B cell (primary cell): ENCODE results near the gene VCPKMT. TPM values are rescaled to one million over a fixed set of nuclear protein-coding genes. Genes with fewer than 3 reads are reported as not detected.

ENCODE experiments used
- ATAC-seq: fragments of 200-7000 bp; cut with Tn5 transposase; one replicate; pipeline ENCODE4 v1.10.0; 2021; ENCODE audit warnings: low read depth, mild to moderate bottlenecking, moderate number of reproducible peaks, moderate library complexity
- CTCF ChIA-PET: fragments of 350-600 bp; sonication (Branson Sonifier 250); formaldehyde crosslinking; loops from one replicate; lab custom pipeline; 2021; ENCODE audit warnings: antibody characterized with exemption, inconsistent platforms; lab: Charles Lee
- POLR2A ChIA-PET: fragments of 350-600 bp; sonication (Branson Sonifier 250); formaldehyde crosslinking; loops from one replicate; lab custom pipeline; 2021; ENCODE audit warnings: antibody characterized with exemption; lab: Charles Lee
- DNase-seq: peaks from one replicate; pipeline ENCODE4 v3.0.0; 2013
- H2AFZ ChIP-seq: 2 replicates; pipeline ENCODE4 v1.6.1; 2012; ENCODE audit warnings: mild to moderate bottlenecking, low read depth, low read length; ENCODE audit not compliant: insufficient read depth, poor library complexity, severe bottlenecking
- H3K27ac ChIP-seq, 2 donors: 1 replicate in 1 of 2; 2 replicates in 1 of 2; pipeline ENCODE4 v1.5.1; 2012 to 2013; ENCODE audit warnings: low read length in 2 of 2, mild to moderate bottlenecking in 2 of 2, moderate library complexity in 1 of 2
- H3K27me3 ChIP-seq, 4 experiments: fragments of 200-600 bp in 1 of 4; sonication (generic) in 1 of 4; replicated peaks in 1 of 4; 1 replicate in 2 of 4; 2 replicates in 2 of 4; pipeline versions ENCODE4 v1.6.1 to v1.7.0; 2013 to 2016; ENCODE audit warnings: low read length in 3 of 4, mild to moderate bottlenecking in 2 of 4, mixed read lengths in 1 of 4, moderate library complexity in 1 of 4; ENCODE audit not compliant: insufficient read depth in 4 of 4, control insufficient read depth in 3 of 4; ENCODE audit errors: control extremely low read depth in 1 of 4
- H3K36me3 ChIP-seq, 2 experiments: replicated peaks in 1 of 2; 1 replicate in 1 of 2; 2 replicates in 1 of 2; pipeline versions ENCODE4 v1.6.1 to v1.7.1; 2013; ENCODE audit warnings: low read length in 1 of 2; ENCODE audit not compliant: insufficient read depth in 2 of 2, control insufficient read depth in 1 of 2; ENCODE audit errors: control extremely low read depth in 1 of 2, extremely low read depth in 1 of 2
- H3K4me1 ChIP-seq, 2 donors: fragments of 200-600 bp in 1 of 2; sonication (generic) in 1 of 2; 1 replicate in 1 of 2; 2 replicates in 1 of 2; pipeline versions ENCODE4 v1.5.1 to v1.6.1; 2013 to 2017; ENCODE audit warnings: low read length in 2 of 2; ENCODE audit not compliant: control insufficient read depth in 2 of 2, insufficient read depth in 2 of 2
- H3K4me2 ChIP-seq: replicated peaks from 2 replicates; pipeline ENCODE3; 2012; ENCODE audit warnings: mild to moderate bottlenecking, low read depth, low read length; ENCODE audit not compliant: poor library complexity, severe bottlenecking
- H3K4me3 ChIP-seq, 5 experiments: fragments of 200-600 bp in 1 of 5; sonication (generic) in 1 of 5; 1 replicate in 3 of 5; 2 replicates in 2 of 5; pipeline versions ENCODE4 v1.5.1 to v1.7.0; 2011 to 2016; ENCODE audit warnings: low read length in 4 of 5, mild to moderate bottlenecking in 4 of 5, low read depth in 2 of 5, control low read depth in 1 of 5, moderate library complexity in 1 of 5; ENCODE audit not compliant: insufficient read depth in 1 of 5; ENCODE audit errors: control extremely low read depth in 1 of 5, extremely low read depth in 1 of 5
- H3K79me2 ChIP-seq: fragments of 200-600 bp; sonication (generic); one replicate; pipeline ENCODE4 v1.6.0; 2016; ENCODE audit warnings: low read length; ENCODE audit not compliant: control insufficient read depth, insufficient read depth
- H3K9ac ChIP-seq: fragments of 200-600 bp; sonication (generic); 2 replicates; pipeline ENCODE4 v1.6.1; 2017; ENCODE audit warnings: mild to moderate bottlenecking, low read length, moderate library complexity
- H3K9me3 ChIP-seq, 3 donors: one replicate each; pipeline versions ENCODE4 v1.6.1 to v1.7.1; 2013; ENCODE audit warnings: low read length in 2 of 3; ENCODE audit not compliant: control insufficient read depth in 2 of 3, insufficient read depth in 1 of 3; ENCODE audit errors: control extremely low read depth in 1 of 3
- H4K20me1 ChIP-seq: 2 replicates; pipeline ENCODE4 v1.6.0; 2012; ENCODE audit warnings: mild to moderate bottlenecking, low read length; ENCODE audit not compliant: insufficient read depth, control insufficient read depth, poor library complexity, severe bottlenecking
- H3K27ac Mint-ChIP-seq: one replicate; pipeline ENCODE4 v1.8.0; 2021; ENCODE audit warnings: mixed read lengths
- H3K27me3 Mint-ChIP-seq: one replicate; pipeline ENCODE4 v1.8.0; 2021; ENCODE audit warnings: mixed read lengths
- H3K4me1 Mint-ChIP-seq: one replicate; pipeline ENCODE4 v1.8.0; 2021; ENCODE audit warnings: mixed read lengths
- H3K4me3 Mint-ChIP-seq: one replicate; pipeline ENCODE4 v1.8.0; 2021; ENCODE audit warnings: mixed read lengths
- H3K9me3 Mint-ChIP-seq: one replicate; pipeline ENCODE4 v1.8.0; 2022; ENCODE audit warnings: mixed read lengths; ENCODE audit not compliant: insufficient read depth
- EZH2 ChIP-seq: IDR thresholded peaks from 2 replicates; pipeline ENCODE4 v1.6.1; 2012; ENCODE audit warnings: borderline replicate concordance, low read depth, mild to moderate bottlenecking, moderate library complexity, low read length; ENCODE audit not compliant: insufficient read depth, poor library complexity, severe bottlenecking
- WGBS: methylation state at CpG from one replicate; pipeline ENCODE4 v1.1.5; 2013; ENCODE audit warnings: missing lambda C conversion rate; ENCODE audit not compliant: insufficient coverage; 5-methylcytosine and 5-hydroxymethylcytosine counted together
- intact Hi-C: fragments of 100-400 bp; cut with micrococcal nuclease; formaldehyde crosslinking; loops from one replicate; pipeline ENCODE4 v1.10.0; 2022
- polyA plus RNA-seq: library from polyadenylated mRNA; depleted of rRNA; stranded (reverse); fragments of >200 nt; gene quantifications from 2 replicates; pipeline ENCODE4 v1.2.3, GENCODE V29; 2012
- total RNA-seq, 2 donors: library from RNA; stranded (reverse); fragments of 120-200 nt in 1 of 2; gene quantifications; 1 replicate in 1 of 2; 2 replicates in 1 of 2; pipeline versions ENCODE4 v1.2.3 to v1.2.4, GENCODE V29; 2013 to 2022
- TF ChIP-seq, protein P1 (sequence below): fragments of 200-600 bp; IDR thresholded peaks from one replicate; pipeline ENCODE4 v1.8.0; 2022; ENCODE audit warnings: antibody characterized with exemption, mild to moderate bottlenecking

VCPKMT gene
- total and polyA plus RNA-seq, 2 donors (not counting 1 experiment from before 2014, with no cell fraction given), result 27.1 to 40.3 TPM

DNA sequence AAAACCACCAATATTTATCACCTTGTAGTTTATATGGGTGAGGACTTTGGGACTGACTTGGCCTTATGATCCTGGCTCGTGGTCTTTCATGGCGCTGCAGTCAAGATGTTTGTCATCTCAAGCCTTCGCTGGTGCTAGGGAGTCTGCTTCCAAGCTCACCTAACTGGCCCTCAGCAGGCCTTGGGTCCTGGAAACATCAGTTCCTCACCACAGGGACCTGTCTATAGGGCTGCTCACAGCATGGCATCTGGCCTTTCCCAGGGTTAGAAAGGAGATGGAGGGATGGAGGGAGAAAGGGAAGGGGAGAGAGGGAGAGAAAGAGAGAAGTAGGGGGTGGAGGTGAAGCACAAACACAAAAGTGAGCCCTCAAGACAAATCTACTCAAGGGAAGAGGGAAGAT is 31.7 kb downstream of the VCPKMT start:
- no peak for DNase-seq
- Histone ChIP-seq H3K27me3 (no peaks in the 10 kb centered on the region), H4K20me1 (no peaks in the 10 kb centered on the region), H3K9ac (no peak overlapping the region), H3K27ac (peak overlapping the region; percentile 95 to 100), H3K4me1 (peaks cover 86 to 91% of the 10 kb centered on the region in 2 donors), H3K4me2 (peak overlapping the region; percentile 68), H3K36me3 (peaks cover 0 to 12% of the 10 kb centered on the region in 2 experiments), H3K79me2 (peaks cover 42% of the 10 kb centered on the region), H2AFZ (no peak overlapping the region), H3K4me3 (no peak overlapping the region), H3K9me3 (no peaks in the 10 kb centered on the region)
- intact Hi-C loops, result loop anchor here (1.0 to 2.0 kb wide), 5 partner anchors 12 to 222 kb away; no protein-coding TSS in a partner anchor
- peak overlapping the region; percentile 96 for H3K27ac Mint-ChIP-seq
- H3K4me1 Mint-ChIP-seq, result peaks cover 80% of the 10 kb centered on the region
- H3K27me3 Mint-ChIP-seq, result no peaks in the 10 kb centered on the region
- 100% methylated on average over 1 of the region's 3 CpGs for WGBS
- H3K9me3 Mint-ChIP-seq, result no peaks in the 10 kb centered on the region
- TF ChIP-seq, protein P1, sequence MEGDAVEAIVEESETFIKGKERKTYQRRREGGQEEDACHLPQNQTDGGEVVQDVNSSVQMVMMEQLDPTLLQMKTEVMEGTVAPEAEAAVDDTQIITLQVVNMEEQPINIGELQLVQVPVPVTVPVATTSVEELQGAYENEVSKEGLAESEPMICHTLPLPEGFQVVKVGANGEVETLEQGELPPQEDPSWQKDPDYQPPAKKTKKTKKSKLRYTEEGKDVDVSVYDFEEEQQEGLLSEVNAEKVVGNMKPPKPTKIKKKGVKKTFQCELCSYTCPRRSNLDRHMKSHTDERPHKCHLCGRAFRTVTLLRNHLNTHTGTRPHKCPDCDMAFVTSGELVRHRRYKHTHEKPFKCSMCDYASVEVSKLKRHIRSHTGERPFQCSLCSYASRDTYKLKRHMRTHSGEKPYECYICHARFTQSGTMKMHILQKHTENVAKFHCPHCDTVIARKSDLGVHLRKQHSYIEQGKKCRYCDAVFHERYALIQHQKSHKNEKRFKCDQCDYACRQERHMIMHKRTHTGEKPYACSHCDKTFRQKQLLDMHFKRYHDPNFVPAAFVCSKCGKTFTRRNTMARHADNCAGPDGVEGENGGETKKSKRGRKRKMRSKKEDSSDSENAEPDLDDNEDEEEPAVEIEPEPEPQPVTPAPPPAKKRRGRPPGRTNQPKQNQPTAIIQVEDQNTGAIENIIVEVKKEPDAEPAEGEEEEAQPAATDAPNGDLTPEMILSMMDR, result no peak
- no peak for TF ChIP-seq EZH2
- CTCF ChIA-PET, result interaction anchor here (1.3 to 4.8 kb wide), 7 partner anchors 11 to 222 kb away, joined by 4 to 56 read pairs (median 5); no protein-coding TSS in a partner anchor
- ATAC-seq, result no peak
- POLR2A ChIA-PET, result interaction anchor here (1.2 to 1.9 kb wide), 4 partner anchors 17 to 81 kb away, joined by 3 to 26 read pairs (median 8); no protein-coding TSS in a partner anchor
- H3K4me3 Mint-ChIP-seq, result peak overlapping the region; percentile 61
